Thoracic aorta (tissue), 2 donors: ENCODE measurements around the gene NDST4. TPM values are rescaled to one million over a fixed set of nuclear protein-coding genes. Genes with fewer than 3 reads are reported as not detected.

Source experiments
- ATAC-seq: fragments of 150-250 bp; one replicate; pipeline ENCODE4 v1.8.0; 2017; ENCODE audit warnings: low read depth; ENCODE audit not compliant: insufficient number of reproducible peaks, low FRiP score
- DNase-seq: peaks from one replicate; pipeline ENCODE4 v3.0.0-alpha.2; 2020; ENCODE audit warnings: low spot score
- H3K27ac ChIP-seq, 2 donors: fragments of 200-600 bp; sonication (generic); 1 replicate in 1 of 2; 2 replicates in 1 of 2; pipeline ENCODE4 v1.5.1; 2016; ENCODE audit warnings: mild to moderate bottlenecking in 2 of 2, moderate library complexity in 2 of 2
- H3K27me3 ChIP-seq: fragments of 200-600 bp; sonication (generic); replicated peaks from 2 replicates; pipeline ENCODE4 v1.6.0; 2016; ENCODE audit warnings: mild to moderate bottlenecking; ENCODE audit not compliant: insufficient read depth
- H3K36me3 ChIP-seq: fragments of 200-600 bp; sonication (generic); one replicate; pipeline ENCODE4 v1.5.1; 2016
- H3K4me1 ChIP-seq, 2 donors: fragments of 200-600 bp; sonication (generic); 1 replicate in 1 of 2; 2 replicates in 1 of 2; pipeline versions ENCODE4 v1.5.1 to v1.6.0; 2016; ENCODE audit warnings: low read depth in 2 of 2, mild to moderate bottlenecking in 1 of 2; ENCODE audit not compliant: control insufficient read depth in 1 of 2
- H3K4me3 ChIP-seq: fragments of 200-600 bp; sonication (generic); 2 replicates; pipeline ENCODE4 v1.5.1; 2016; ENCODE audit warnings: mild to moderate bottlenecking
- H3K9me3 ChIP-seq: fragments of 200-600 bp; sonication (generic); 2 replicates; pipeline ENCODE4 v1.5.1; 2016
- total RNA-seq, 2 donors: library from RNA; depleted of rRNA; stranded (reverse); fragments of >200 nt; gene quantifications; one replicate each; pipeline versions ENCODE4 v1.1.0 to v1.2.3, GENCODE V29; 2016
- TF ChIP-seq, protein P1 (sequence below): fragments of 200-600 bp; sonication (generic); IDR thresholded peaks from one replicate; pipeline ENCODE4 v1.5.1; 2019; ENCODE audit warnings: antibody characterized with exemption

NDST4 gene
- total RNA-seq, 2 donors from 2014 or later, result not detected

- H3K36me3 ChIP-seq, result no peaks in the 10 kb centered on the region
- no peaks in the 10 kb centered on the region for H3K27me3 ChIP-seq
- ATAC-seq (no peak), DNase-seq (no peak)
- no peak overlapping the region for H3K27ac ChIP-seq
- H3K9me3 ChIP-seq, result no peaks in the 10 kb centered on the region
- TF ChIP-seq, protein P1, sequence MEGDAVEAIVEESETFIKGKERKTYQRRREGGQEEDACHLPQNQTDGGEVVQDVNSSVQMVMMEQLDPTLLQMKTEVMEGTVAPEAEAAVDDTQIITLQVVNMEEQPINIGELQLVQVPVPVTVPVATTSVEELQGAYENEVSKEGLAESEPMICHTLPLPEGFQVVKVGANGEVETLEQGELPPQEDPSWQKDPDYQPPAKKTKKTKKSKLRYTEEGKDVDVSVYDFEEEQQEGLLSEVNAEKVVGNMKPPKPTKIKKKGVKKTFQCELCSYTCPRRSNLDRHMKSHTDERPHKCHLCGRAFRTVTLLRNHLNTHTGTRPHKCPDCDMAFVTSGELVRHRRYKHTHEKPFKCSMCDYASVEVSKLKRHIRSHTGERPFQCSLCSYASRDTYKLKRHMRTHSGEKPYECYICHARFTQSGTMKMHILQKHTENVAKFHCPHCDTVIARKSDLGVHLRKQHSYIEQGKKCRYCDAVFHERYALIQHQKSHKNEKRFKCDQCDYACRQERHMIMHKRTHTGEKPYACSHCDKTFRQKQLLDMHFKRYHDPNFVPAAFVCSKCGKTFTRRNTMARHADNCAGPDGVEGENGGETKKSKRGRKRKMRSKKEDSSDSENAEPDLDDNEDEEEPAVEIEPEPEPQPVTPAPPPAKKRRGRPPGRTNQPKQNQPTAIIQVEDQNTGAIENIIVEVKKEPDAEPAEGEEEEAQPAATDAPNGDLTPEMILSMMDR, result no peak
- H3K4me3 ChIP-seq, result no peak overlapping the region
- no peaks in the 10 kb centered on the region for H3K4me1 ChIP-seq
Observed at GRCh38 chr4:114813961-114814360, 299.5 kb downstream of the NDST4 start.

- H3K4me3 ChIP-seq, result no peak overlapping the region
- H3K27ac ChIP-seq, result no peak overlapping the region
- H3K9me3 ChIP-seq, result no peaks in the 10 kb centered on the region
- no peaks in the 10 kb centered on the region for H3K4me1 ChIP-seq
- DNase-seq (no peak), ATAC-seq (no peak)
- H3K27me3 ChIP-seq, result no peaks in the 10 kb centered on the region
- no peaks in the 10 kb centered on the region for H3K36me3 ChIP-seq
- TF ChIP-seq, protein P1, result no peak
Observed at GRCh38 chr4:114811564-114812301, 301.7 kb downstream of the NDST4 start.

GRCh38 chr4:114807759-114808404 lies 305.5 kb downstream of the NDST4 start:
- DNase-seq (no peak), ATAC-seq (no peak)
- Histone ChIP-seq H3K27ac (no peak overlapping the region), H3K4me1 (no peaks in the 10 kb centered on the region), H3K9me3 (no peaks in the 10 kb centered on the region), H3K4me3 (no peak overlapping the region), H3K27me3 (no peaks in the 10 kb centered on the region), H3K36me3 (no peaks in the 10 kb centered on the region)
- TF ChIP-seq, protein P1, result peak; percentile 54

- Histone ChIP-seq H3K27ac (no peak overlapping the region), H3K9me3 (no peaks in the 10 kb centered on the region), H3K4me3 (no peak overlapping the region), H3K4me1 (no peaks in the 10 kb centered on the region), H3K36me3 (no peaks in the 10 kb centered on the region), H3K27me3 (no peaks in the 10 kb centered on the region)
- no peak for DNase-seq
- TF ChIP-seq, protein P1, result no peak
- ATAC-seq, result no peak
Observed at GRCh38 chr4:114807357-114807756, 306.1 kb downstream of the NDST4 start.

GRCh38 chr4:114791976-114792375 lies 321.4 kb downstream of the NDST4 start:
- Histone ChIP-seq H3K4me3 (no peak overlapping the region), H3K27ac (no peak overlapping the region), H3K27me3 (no peaks in the 10 kb centered on the region), H3K4me1 (no peaks in the 10 kb centered on the region), H3K9me3 (no peaks in the 10 kb centered on the region), H3K36me3 (no peaks in the 10 kb centered on the region)
- DNase-seq, result no peak
- ATAC-seq, result no peak
- TF ChIP-seq, protein P1, result no peak
